Measurements from ENCODE around the gene FAM135A. TPM values are rescaled to one million over a fixed set of nuclear protein-coding genes. Genes with fewer than 3 reads are reported as not detected.

The FAM135A gene
- total and polyA plus RNA-seq, 12 donors = 4.8 to 18.0 (median 12.8) TPM

GRCh38 chr6:70586114-70586513, 172.8 kb downstream of the FAM135A start:
- no peak for DNase-seq
- Histone ChIP-seq H3K27me3 (no peaks in the 10 kb centered on the region), H3K36me3 (peaks cover 0 to 88% (median 14%) of the 10 kb centered on the region in 9 donors), H3K4me1 (no peaks in the 10 kb centered on the region), H3K4me3 (no peak overlapping the region), H3K9me3 (no peaks in the 10 kb centered on the region), H3K27ac (no peak overlapping the region)
- intact Hi-C loops (cut with DNase I) = no loop called here
- no peak for ATAC-seq
- no peak for TF ChIP-seq CTCF (IDR thresholded peaks at IDR 0.05)
- 98 to 100% methylated on average over 1 of the region's 1 CpG for WGBS, 2 donors

GRCh38 chr6:70590400-70590799, 177.1 kb downstream of the FAM135A start:
- intact Hi-C loops (cut with DNase I) = no loop called here
- Histone ChIP-seq H3K36me3 (peaks cover 0 to 45% (median 2%) of the 10 kb centered on the region in 9 donors), H3K27me3 (no peaks in the 10 kb centered on the region), H3K9me3 (peaks cover 0 to 6% (median 0%) of the 10 kb centered on the region in 11 donors), H3K4me1 (no peaks in the 10 kb centered on the region), H3K4me3 (no peak overlapping the region), H3K27ac (no peak overlapping the region)
- no peak for DNase-seq
- no peak for TF ChIP-seq CTCF (IDR thresholded peaks at IDR 0.05)
- no peak for ATAC-seq

- Histone ChIP-seq H3K36me3 (peaks cover 0 to 31% (median 0%) of the 10 kb centered on the region in 9 donors), H3K9me3 (peaks cover 0 to 6% (median 0%) of the 10 kb centered on the region in 11 donors), H3K4me1 (no peaks in the 10 kb centered on the region), H3K27ac (no peak overlapping the region), H3K4me3 (no peak overlapping the region), H3K27me3 (no peaks in the 10 kb centered on the region)
- DNase-seq (no peak), ATAC-seq (no peak)
- intact Hi-C loops (cut with DNase I) = no loop called here
- no peak for TF ChIP-seq CTCF (IDR thresholded peaks at IDR 0.05)
- WGBS, 2 donors = 74 to 83% methylated on average over 5 of the region's 5 CpGs
These were observed 179.2 kb downstream of the FAM135A start for GRCh38 chr6:70592391-70593117.

GRCh38 chr6:70593118-70593486, 179.8 kb downstream of the FAM135A start:
- H3K36me3 ChIP-seq = peaks cover 0 to 25% (median 0%) of the 10 kb centered on the region in 9 donors
- H3K27ac ChIP-seq = no peak overlapping the region
- no peak overlapping the region for H3K4me3 ChIP-seq
- no peak for TF ChIP-seq CTCF (IDR thresholded peaks at IDR 0.05)
- ATAC-seq (no peak), DNase-seq (no peak)
- no peaks in the 10 kb centered on the region for H3K27me3 ChIP-seq
- intact Hi-C loops (cut with DNase I) = no loop called here
- peaks cover 0 to 6% (median 0%) of the 10 kb centered on the region in 11 donors for H3K9me3 ChIP-seq
- no peaks in the 10 kb centered on the region for H3K4me1 ChIP-seq
- WGBS, 2 donors = 93 to 96% methylated on average over 3 of the region's 3 CpGs
